Right lobe of liver (tissue), 4 donors: ENCODE data around the gene CEP164.

Experiments
- CTCF ChIP-seq, 4 donors: fragments of 200-600 bp in 3 of 4; fragments of 450-650 bp in 1 of 4; IDR thresholded peaks; one replicate each; pipeline versions ENCODE4 v1.5.1 to v1.8.0; 2016 to 2022; ENCODE audit warnings: antibody characterized with exemption in 4 of 4, mild to moderate bottlenecking in 2 of 4
- POLR2A ChIP-seq: fragments of 450-650 bp; IDR thresholded peaks from one replicate; pipeline ENCODE4 v1.6.1; 2017; ENCODE audit warnings: antibody characterized with exemption, mild to moderate bottlenecking
- donor health status: DM: no; HTN: no; CAD: no.
- donor health status: DM: no; HTN: no; CAD: no.
- donor health status: DM: no; HTN: yes; CAD: no.

GRCh38 chr11:117374316-117375055, 46.8 kb downstream of the CEP164 start:
- TF ChIP-seq CTCF (IDR thresholded peaks at IDR 0.05) (no peak), POLR2A (no peak)
